ENCODE results near the gene RNGTT.
"Not testable (repeated sequence)": the region's sequence is repeated elsewhere in the genome, so short reads cannot be mapped to it uniquely, and the experiment has no call there.

RNGTT gene

GRCh38 chr6:88908598-88909548 lies 54.5 kb downstream of the RNGTT start:
- DNase-seq, result no peak

GRCh38 chr6:88907148-88907547 lies 56.3 kb downstream of the RNGTT start:
- DNase-seq, result not testable (repeated sequence)

- DNase-seq, result no peak
These were observed 63.7 kb downstream of the RNGTT start for GRCh38 chr6:88899569-88900316.

- no peak for DNase-seq
These were observed 67.5 kb downstream of the RNGTT start for GRCh38 chr6:88895911-88896310.

GRCh38 chr6:88890860-88891845 lies 72.3 kb downstream of the RNGTT start:
- no peak for DNase-seq

- DNase-seq, result no peak
These were observed 73.0 kb downstream of the RNGTT start for GRCh38 chr6:88890394-88890793.

GRCh38 chr6:88884361-88884760 lies 79.1 kb downstream of the RNGTT start:
- DNase-seq, result no peak

- DNase-seq, result no peak
These were observed 80.9 kb downstream of the RNGTT start for GRCh38 chr6:88882536-88882935.

GRCh38 chr6:88881451-88881850 lies 82.0 kb downstream of the RNGTT start:
- no peak for DNase-seq

- no peak for DNase-seq
These were observed 83.4 kb downstream of the RNGTT start for GRCh38 chr6:88880021-88880420.

GRCh38 chr6:88877893-88878292 lies 85.5 kb downstream of the RNGTT start:
- no peak for DNase-seq

- no peak for DNase-seq
These were observed 90.5 kb downstream of the RNGTT start for GRCh38 chr6:88872962-88873361.

GRCh38 chr6:88871498-88871897 lies 91.9 kb downstream of the RNGTT start:
- no peak for DNase-seq

- DNase-seq, result peak; percentile 18 to 30
These were observed 92.6 kb downstream of the RNGTT start for GRCh38 chr6:88870717-88871330.

GRCh38 chr6:88869263-88870020 lies 94.0 kb downstream of the RNGTT start:
- no peak for DNase-seq

GRCh38 chr6:88867841-88868731 lies 95.3 kb downstream of the RNGTT start:
- DNase-seq, result no peak

- no peak for DNase-seq
These were observed 96.6 kb downstream of the RNGTT start for GRCh38 chr6:88866856-88867255.

GRCh38 chr6:88865275-88865674 lies 98.1 kb downstream of the RNGTT start:
- DNase-seq, result no peak

- DNase-seq, result no peak
These were observed 98.9 kb downstream of the RNGTT start for GRCh38 chr6:88864359-88865054.

- DNase-seq, result no peak
These were observed 103.1 kb downstream of the RNGTT start for GRCh38 chr6:88860310-88860709.

Data from stimulated activated CD4-positive, alpha-beta T cell treated with anti-CD3 and anti-CD28 coated beads, Interleukin-2, amount 100 ng/mL, for 24 hours (primary cell).